Fibroblast of lung (primary cell): ENCODE data around the gene TAB3. TPM values are rescaled to one million over a fixed set of nuclear protein-coding genes. Genes with fewer than 3 reads are reported as not detected.

Experiments
- DNase-seq, 2 donors: peaks; one replicate each; pipeline versions ENCODE4 v3.0.0 to v3.0.0-alpha.2; 2010; ENCODE audit warnings: low read depth in 2 of 2
- H2AFZ ChIP-seq: 2 replicates; pipeline ENCODE4 v1.5.1; 2012; ENCODE audit warnings: low read length, control low read depth, inconsistent platforms
- H3K27ac ChIP-seq: 2 replicates; pipeline ENCODE4 v1.5.1; 2011; ENCODE audit warnings: low read length, control low read depth; ENCODE audit not compliant: insufficient read depth
- H3K27me3 ChIP-seq: 2 replicates; pipeline ENCODE4 v1.5.1; 2011; ENCODE audit warnings: mild to moderate bottlenecking, low read length; ENCODE audit not compliant: control insufficient read depth, insufficient read depth
- H3K36me3 ChIP-seq: 2 replicates; pipeline ENCODE4 v1.5.1; 2011; ENCODE audit warnings: low read length; ENCODE audit not compliant: control insufficient read depth, insufficient read depth
- H3K4me1 ChIP-seq: 2 replicates; pipeline ENCODE4 v1.5.1; 2011; ENCODE audit warnings: low read length; ENCODE audit not compliant: control insufficient read depth, insufficient read depth; ENCODE audit errors: extremely low read depth
- H3K4me2 ChIP-seq: 2 replicates; pipeline ENCODE4 v1.5.1; 2011; ENCODE audit warnings: low read length, control low read depth; ENCODE audit not compliant: insufficient read depth; ENCODE audit errors: extremely low read depth
- H3K4me3 ChIP-seq, 4 experiments: fragments of 200-600 bp in 1 of 4; sonication (generic) in 1 of 4; replicated peaks in 1 of 4; 2 replicates each; pipeline ENCODE4 v1.5.1; 2011 to 2016; ENCODE audit warnings: low read length in 4 of 4, low read depth in 3 of 4, mild to moderate bottlenecking in 3 of 4, control low read depth in 2 of 4, inconsistent platforms in 1 of 4, mixed read lengths in 1 of 4; ENCODE audit not compliant: insufficient read depth in 1 of 4; ENCODE audit errors: control extremely low read depth in 1 of 4
- H3K79me2 ChIP-seq: 2 replicates; pipeline ENCODE4 v1.5.1; 2012; ENCODE audit warnings: mild to moderate bottlenecking, low read length, inconsistent platforms; ENCODE audit not compliant: control insufficient read depth, insufficient read depth
- H3K9ac ChIP-seq: 2 replicates; pipeline ENCODE4 v1.5.1; 2011; ENCODE audit warnings: mild to moderate bottlenecking, low read length, control low read depth; ENCODE audit not compliant: insufficient read depth
- H3K9me3 ChIP-seq: 2 replicates; pipeline ENCODE4 v1.5.1; 2012; ENCODE audit warnings: low read depth, low read length; ENCODE audit not compliant: control insufficient read depth, insufficient read depth
- H4K20me1 ChIP-seq: 2 replicates; pipeline ENCODE4 v1.5.1; 2011; ENCODE audit warnings: low read length; ENCODE audit not compliant: control insufficient read depth, insufficient read depth; ENCODE audit errors: extremely low read depth
- EZH2 ChIP-seq: IDR thresholded peaks from 2 replicates; pipeline ENCODE4 v1.5.1; 2012; ENCODE audit warnings: low read length, control low read depth, mild to moderate bottlenecking; ENCODE audit errors: missing control alignments
- polyA plus RNA-seq, 2 donors: library from polyadenylated mRNA; depleted of rRNA in 1 of 2; stranded (reverse) in 1 of 2; unstranded in 1 of 2; fragments of >200 nt; gene quantifications; 2 replicates each; pipeline ENCODE4 v1.2.1, GENCODE V29; 2011 to 2012; ENCODE audit warnings: missing spikeins in 1 of 2
- total RNA-seq: library from RNA; depleted of rRNA; stranded (reverse); fragments of >200 nt; gene quantifications from 2 replicates; pipeline ENCODE4 v1.2.1, GENCODE V29; 2014
- TF ChIP-seq, protein P1 (sequence below), 2 donors: IDR thresholded peaks in 1 of 2; conservative IDR thresholded peaks in 1 of 2; 1 replicate in 1 of 2; 2 replicates in 1 of 2; pipeline ENCODE4 v1.5.1; 2011 to 2012; ENCODE audit warnings: low read length in 2 of 2, control low read depth in 1 of 2, inconsistent platforms in 1 of 2, low read depth in 1 of 2, mild to moderate bottlenecking in 1 of 2

Gene TAB3
- total and polyA plus RNA-seq, 2 donors (not counting 1 experiment from before 2014, with no cell fraction given), result 8.6 to 14.9 TPM

DNA sequence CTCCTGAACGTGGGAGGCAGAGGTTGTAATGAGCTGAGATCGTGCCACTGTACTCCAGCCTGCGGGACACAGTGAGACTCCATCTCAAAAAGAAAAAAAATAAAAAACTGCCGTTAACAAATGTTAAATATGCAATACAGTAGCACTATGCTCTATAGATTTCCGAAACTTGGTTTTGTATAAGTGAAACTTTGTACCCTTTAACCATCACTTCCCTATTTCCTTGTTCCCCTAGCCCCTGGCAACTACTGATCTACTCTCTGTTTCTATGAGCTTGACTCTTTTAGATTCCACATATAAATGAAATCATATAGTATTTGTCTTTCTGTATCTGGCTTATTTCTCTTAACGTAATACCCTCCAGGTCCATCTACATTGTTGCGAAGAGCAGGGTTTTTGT, 74.1 kb downstream of the TAB3 start:
- no peaks in the 10 kb centered on the region for H3K4me1 ChIP-seq
- TF ChIP-seq EZH2, result no peak
- TF ChIP-seq, protein P1, sequence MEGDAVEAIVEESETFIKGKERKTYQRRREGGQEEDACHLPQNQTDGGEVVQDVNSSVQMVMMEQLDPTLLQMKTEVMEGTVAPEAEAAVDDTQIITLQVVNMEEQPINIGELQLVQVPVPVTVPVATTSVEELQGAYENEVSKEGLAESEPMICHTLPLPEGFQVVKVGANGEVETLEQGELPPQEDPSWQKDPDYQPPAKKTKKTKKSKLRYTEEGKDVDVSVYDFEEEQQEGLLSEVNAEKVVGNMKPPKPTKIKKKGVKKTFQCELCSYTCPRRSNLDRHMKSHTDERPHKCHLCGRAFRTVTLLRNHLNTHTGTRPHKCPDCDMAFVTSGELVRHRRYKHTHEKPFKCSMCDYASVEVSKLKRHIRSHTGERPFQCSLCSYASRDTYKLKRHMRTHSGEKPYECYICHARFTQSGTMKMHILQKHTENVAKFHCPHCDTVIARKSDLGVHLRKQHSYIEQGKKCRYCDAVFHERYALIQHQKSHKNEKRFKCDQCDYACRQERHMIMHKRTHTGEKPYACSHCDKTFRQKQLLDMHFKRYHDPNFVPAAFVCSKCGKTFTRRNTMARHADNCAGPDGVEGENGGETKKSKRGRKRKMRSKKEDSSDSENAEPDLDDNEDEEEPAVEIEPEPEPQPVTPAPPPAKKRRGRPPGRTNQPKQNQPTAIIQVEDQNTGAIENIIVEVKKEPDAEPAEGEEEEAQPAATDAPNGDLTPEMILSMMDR (conservative IDR thresholded peaks at IDR 0.05 in 1 of 2, IDR thresholded peaks at IDR 0.05 in 1 of 2; ENCODE audit: low read depth in 1 of 2, low read length in 2 of 2), result no peak
- no peak overlapping the region for H3K27ac ChIP-seq
- no peaks in the 10 kb centered on the region for H3K79me2 ChIP-seq
- H3K36me3 ChIP-seq, result no peaks in the 10 kb centered on the region
- no peak overlapping the region for H3K4me2 ChIP-seq
- H2AFZ ChIP-seq, result no peak overlapping the region
- H4K20me1 ChIP-seq, result no peaks in the 10 kb centered on the region
- no peak for DNase-seq
- H3K9me3 ChIP-seq, result no peaks in the 10 kb centered on the region
- H3K27me3 ChIP-seq, result no peaks in the 10 kb centered on the region
- H3K9ac ChIP-seq, result no peak overlapping the region
- H3K4me3 ChIP-seq, result no peak overlapping the region

DNA sequence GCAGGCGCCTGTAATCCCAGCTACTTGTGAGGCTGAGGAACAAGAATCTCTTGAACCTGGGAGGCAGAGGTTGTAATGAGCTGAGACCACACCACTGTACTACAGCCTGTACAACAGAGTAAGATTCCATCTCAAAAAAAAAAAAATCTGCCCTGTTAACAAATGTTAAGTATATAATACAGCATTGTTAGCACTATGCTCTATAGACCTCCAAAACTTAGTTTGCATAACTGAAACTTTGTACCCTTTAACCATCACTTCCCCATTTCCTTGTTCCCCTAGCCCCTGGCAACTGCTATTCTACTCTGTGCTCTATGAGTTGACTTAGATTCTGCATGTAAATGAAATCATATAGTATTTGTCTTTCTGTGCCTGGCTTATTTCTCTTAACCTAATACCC, 76.7 kb downstream of the TAB3 start:
- no peaks in the 10 kb centered on the region for H3K79me2 ChIP-seq
- no peak overlapping the region for H3K27ac ChIP-seq
- H3K36me3 ChIP-seq, result no peaks in the 10 kb centered on the region
- no peak overlapping the region for H3K4me2 ChIP-seq
- no peak overlapping the region for H3K9ac ChIP-seq
- no peak overlapping the region for H3K4me3 ChIP-seq
- no peak overlapping the region for H2AFZ ChIP-seq
- TF ChIP-seq, protein P1 (conservative IDR thresholded peaks at IDR 0.05 in 1 of 2, IDR thresholded peaks at IDR 0.05 in 1 of 2; ENCODE audit: low read depth in 1 of 2, low read length in 2 of 2), result no peak
- TF ChIP-seq EZH2, result no peak
- no peaks in the 10 kb centered on the region for H3K4me1 ChIP-seq
- H4K20me1 ChIP-seq, result no peaks in the 10 kb centered on the region
- H3K9me3 ChIP-seq, result no peaks in the 10 kb centered on the region
- H3K27me3 ChIP-seq, result no peaks in the 10 kb centered on the region
- DNase-seq, result no peak

DNA sequence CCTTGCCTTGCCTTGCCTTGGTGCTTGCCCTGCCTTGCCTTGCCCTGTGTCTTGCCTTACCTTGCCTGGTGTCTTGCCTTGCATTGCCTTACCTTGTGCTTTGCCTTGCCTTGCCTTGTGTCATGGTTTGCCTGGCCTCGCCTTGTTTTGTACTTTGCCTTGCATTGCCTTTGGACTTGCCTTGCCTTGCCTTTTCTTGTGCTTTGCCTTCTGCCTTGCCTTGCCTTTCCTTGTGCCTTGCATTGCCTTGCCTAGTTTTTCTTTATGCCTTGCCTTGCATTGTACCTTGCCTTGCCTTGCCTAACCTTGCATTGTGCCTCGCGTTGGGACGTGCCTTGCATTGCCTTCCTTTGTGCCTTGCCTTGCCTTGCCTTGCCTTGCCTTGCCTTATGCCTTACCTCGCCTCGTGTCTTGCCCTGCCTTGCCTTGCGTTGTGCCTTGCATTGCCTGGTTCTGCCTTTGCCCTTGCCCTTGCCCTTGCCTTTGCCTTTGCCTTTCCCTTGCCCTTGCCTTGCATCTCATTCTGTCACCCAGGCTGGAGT, 82.8 kb downstream of the TAB3 start:
- H4K20me1 ChIP-seq, result no peaks in the 10 kb centered on the region
- H3K9me3 ChIP-seq, result no peaks in the 10 kb centered on the region
- TF ChIP-seq, protein P1 (conservative IDR thresholded peaks at IDR 0.05 in 1 of 2, IDR thresholded peaks at IDR 0.05 in 1 of 2; ENCODE audit: low read depth in 1 of 2, low read length in 2 of 2), result no peak
- TF ChIP-seq EZH2, result no peak
- no peak overlapping the region for H3K4me2 ChIP-seq
- no peak overlapping the region for H3K4me3 ChIP-seq
- DNase-seq, result no peak
- no peaks in the 10 kb centered on the region for H3K4me1 ChIP-seq
- no peak overlapping the region for H3K27ac ChIP-seq
- H3K36me3 ChIP-seq, result no peaks in the 10 kb centered on the region
- H2AFZ ChIP-seq, result no peak overlapping the region
- H3K9ac ChIP-seq, result no peak overlapping the region
- no peaks in the 10 kb centered on the region for H3K27me3 ChIP-seq
- no peaks in the 10 kb centered on the region for H3K79me2 ChIP-seq
